KMS-11 (cell line): ENCODE results near the gene TNPO1.

Source experiments
- H2AFZ ChIP-seq: fragments of 200-600 bp; sonication (generic); 2 replicates; pipeline ENCODE4 v1.6.1; 2016; ENCODE audit warnings: antibody characterized with exemption, mixed run types, low read depth
- H3K27ac ChIP-seq: fragments of 200-600 bp; sonication (generic); 2 replicates; pipeline ENCODE4 v1.6.1; 2016; ENCODE audit warnings: mild to moderate bottlenecking, mixed run types
- H3K27me3 ChIP-seq: fragments of 200-600 bp; sonication (generic); 2 replicates; pipeline ENCODE4 v1.6.1; 2017; ENCODE audit warnings: mild to moderate bottlenecking, low read depth, mixed run types, moderate library complexity; ENCODE audit not compliant: insufficient read depth
- H3K36me3 ChIP-seq: fragments of 200-600 bp; sonication (generic); 2 replicates; pipeline ENCODE4 v1.6.1; 2017; ENCODE audit warnings: mild to moderate bottlenecking, mixed run types; ENCODE audit not compliant: insufficient read depth
- H3K4me1 ChIP-seq: fragments of 200-600 bp; sonication (generic); 2 replicates; pipeline ENCODE4 v1.6.1; 2016; ENCODE audit warnings: mild to moderate bottlenecking, low read depth, mixed run types; ENCODE audit not compliant: poor library complexity, severe bottlenecking
- H3K4me2 ChIP-seq: fragments of 200-600 bp; sonication (generic); 2 replicates; pipeline ENCODE4 v1.7.0; 2016; ENCODE audit warnings: mild to moderate bottlenecking, mixed run types
- H3K4me3 ChIP-seq: fragments of 200-600 bp; sonication (generic); IDR thresholded peaks from 2 replicates; pipeline ENCODE4 v1.6.1; 2017; ENCODE audit warnings: low read depth, low read length, mixed read lengths; ENCODE audit not compliant: insufficient read depth
- H3K79me2 ChIP-seq: fragments of 200-600 bp; sonication (generic); 2 replicates; pipeline ENCODE4 v1.6.1; 2016; ENCODE audit warnings: low read depth, mixed run types; ENCODE audit not compliant: insufficient read depth
- H3K9ac ChIP-seq: fragments of 200-600 bp; sonication (generic); 2 replicates; pipeline ENCODE4 v1.6.1; 2016; ENCODE audit warnings: mild to moderate bottlenecking, mixed run types
- H4K20me1 ChIP-seq: fragments of 200-600 bp; sonication (generic); 2 replicates; pipeline ENCODE4 v1.6.1; 2016; ENCODE audit warnings: mild to moderate bottlenecking, mixed run types; ENCODE audit not compliant: insufficient read depth
- TF ChIP-seq, protein P1 (sequence below): fragments of 200-600 bp; sonication (generic); conservative IDR thresholded peaks from 2 replicates; pipeline ENCODE4 v1.6.1; 2017; ENCODE audit warnings: low read depth, mild to moderate bottlenecking, antibody characterized with exemption, low read length, moderate library complexity, mixed read lengths

The TNPO1 gene

GRCh38 chr5:72842816-72843215 is 26.4 kb downstream of the TNPO1 start:
- Histone ChIP-seq H3K4me3 (no peak overlapping the region), H3K27me3 (no peaks in the 10 kb centered on the region), H3K9ac (no peak overlapping the region), H3K4me1 (peaks cover 17% of the 10 kb centered on the region), H4K20me1 (no peaks in the 10 kb centered on the region), H3K4me2 (no peak overlapping the region), H3K36me3 (no peaks in the 10 kb centered on the region), H2AFZ (no peak overlapping the region), H3K79me2 (peaks cover 19% of the 10 kb centered on the region; the same call in 1 of the 2 replicates), H3K27ac (no peak overlapping the region)
- TF ChIP-seq, protein P1, sequence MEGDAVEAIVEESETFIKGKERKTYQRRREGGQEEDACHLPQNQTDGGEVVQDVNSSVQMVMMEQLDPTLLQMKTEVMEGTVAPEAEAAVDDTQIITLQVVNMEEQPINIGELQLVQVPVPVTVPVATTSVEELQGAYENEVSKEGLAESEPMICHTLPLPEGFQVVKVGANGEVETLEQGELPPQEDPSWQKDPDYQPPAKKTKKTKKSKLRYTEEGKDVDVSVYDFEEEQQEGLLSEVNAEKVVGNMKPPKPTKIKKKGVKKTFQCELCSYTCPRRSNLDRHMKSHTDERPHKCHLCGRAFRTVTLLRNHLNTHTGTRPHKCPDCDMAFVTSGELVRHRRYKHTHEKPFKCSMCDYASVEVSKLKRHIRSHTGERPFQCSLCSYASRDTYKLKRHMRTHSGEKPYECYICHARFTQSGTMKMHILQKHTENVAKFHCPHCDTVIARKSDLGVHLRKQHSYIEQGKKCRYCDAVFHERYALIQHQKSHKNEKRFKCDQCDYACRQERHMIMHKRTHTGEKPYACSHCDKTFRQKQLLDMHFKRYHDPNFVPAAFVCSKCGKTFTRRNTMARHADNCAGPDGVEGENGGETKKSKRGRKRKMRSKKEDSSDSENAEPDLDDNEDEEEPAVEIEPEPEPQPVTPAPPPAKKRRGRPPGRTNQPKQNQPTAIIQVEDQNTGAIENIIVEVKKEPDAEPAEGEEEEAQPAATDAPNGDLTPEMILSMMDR: no peak

DNA sequence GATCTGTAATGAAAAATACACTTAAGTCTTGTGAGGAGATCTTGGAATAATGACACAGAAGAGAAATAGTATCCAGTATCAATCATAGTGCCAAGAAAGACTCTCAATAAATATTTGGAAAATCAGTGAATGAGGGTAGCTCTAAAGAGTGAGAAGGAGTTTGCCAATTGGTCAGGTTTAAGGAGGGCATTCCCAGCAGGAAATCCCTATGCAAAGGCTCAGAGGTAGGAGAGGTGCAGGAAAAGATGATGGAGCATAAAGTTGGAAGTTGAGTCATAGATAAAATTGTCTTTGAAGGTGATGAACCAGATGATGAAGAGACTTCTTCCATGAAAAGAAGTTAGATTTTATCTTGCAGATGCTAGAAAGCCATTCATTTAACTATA is 27.8 kb downstream of the TNPO1 start:
- Histone ChIP-seq H3K4me1 (peaks cover 17% of the 10 kb centered on the region), H3K79me2 (peaks cover 27% of the 10 kb centered on the region), H3K4me2 (no peak overlapping the region), H4K20me1 (peaks cover 2% of the 10 kb centered on the region; the same call in 1 of the 2 replicates), H3K27ac (no peak overlapping the region), H3K36me3 (no peaks in the 10 kb centered on the region), H3K9ac (no peak overlapping the region), H2AFZ (no peak overlapping the region), H3K27me3 (no peaks in the 10 kb centered on the region), H3K4me3 (no peak overlapping the region)
- TF ChIP-seq, protein P1: no peak

GRCh38 chr5:72845889-72846288 is 29.4 kb downstream of the TNPO1 start:
- Histone ChIP-seq H3K27ac (no peak overlapping the region), H3K79me2 (peaks cover 44% of the 10 kb centered on the region), H3K4me1 (peaks cover 30% of the 10 kb centered on the region), H3K4me2 (no peak overlapping the region), H3K4me3 (no peak overlapping the region), H3K9ac (no peak overlapping the region), H3K36me3 (0 out of 2 replicates have a peak, but pooled peaks cover 2% of the 10 kb centered on the region), H4K20me1 (peaks cover 17% of the 10 kb centered on the region), H3K27me3 (no peaks in the 10 kb centered on the region), H2AFZ (no peak overlapping the region)
- TF ChIP-seq, protein P1: no peak

- peaks cover 50% of the 10 kb centered on the region for H3K79me2 ChIP-seq
- H3K4me3 ChIP-seq: no peak overlapping the region
- H3K27ac ChIP-seq: no peak overlapping the region
- H3K4me1 ChIP-seq: peaks cover 36% of the 10 kb centered on the region
- peaks cover 23% of the 10 kb centered on the region for H4K20me1 ChIP-seq
- 0 out of 2 replicates have a peak, but pooled peaks cover 6% of the 10 kb centered on the region for H3K36me3 ChIP-seq
- TF ChIP-seq, protein P1: no peak
- no peak overlapping the region for H3K4me2 ChIP-seq
- H2AFZ ChIP-seq: no peak overlapping the region
- H3K27me3 ChIP-seq: no peaks in the 10 kb centered on the region
- no peak overlapping the region for H3K9ac ChIP-seq
These were observed 30.0 kb downstream of the TNPO1 start for GRCh38 chr5:72846483-72846882.
